Stomach (tissue), 4 donors: Measurements from ENCODE around the gene TMEM229A.

ENCODE experiments used
- CTCF ChIP-seq, 7 experiments: fragments of 450-650 bp in 4 of 7; fragments of 200-600 bp in 3 of 7; sonication (generic) in 3 of 7; IDR thresholded peaks; one replicate each; pipeline ENCODE4 v1.5.1; 2016 to 2019; ENCODE audit warnings: antibody characterized with exemption in 7 of 7, control low read depth in 2 of 7, mild to moderate bottlenecking in 1 of 7
- EP300 ChIP-seq: sonication (generic); formaldehyde crosslinking; IDR thresholded peaks from one replicate; pipeline ENCODE4 v1.6.1; 2017; ENCODE audit warnings: antibody characterized with exemption
- POLR2AphosphoS5 ChIP-seq, 3 donors: sonication (generic); formaldehyde crosslinking; IDR thresholded peaks; one replicate each; pipeline ENCODE4 v1.6.1; 2016; ENCODE audit warnings: antibody characterized with exemption in 3 of 3

GRCh38 chr7:123994449-123994848, 38.4 kb downstream of the TMEM229A start:
- TF ChIP-seq CTCF (IDR thresholded peaks at IDR 0.05) (no peak), EP300 (no peak), POLR2AphosphoS5 (IDR thresholded peaks at IDR 0.05) (no peak)
